GM12864 (cell line): ENCODE measurements around the gene MICB.
A peak's percentile ranks its signal among the peaks of the same experiment; 100 is the strongest.

ENCODE experiments used
- DNase-seq: peaks from one replicate; pipeline ENCODE4 v3.0.0-alpha.2; 2011; ENCODE audit warnings: low read depth
- H3K4me3 ChIP-seq: 2 replicates; pipeline ENCODE4 v1.5.1; 2011; ENCODE audit warnings: mild to moderate bottlenecking, low read depth, low read length, control low read depth
- CTCF ChIP-seq: IDR thresholded peaks from 2 replicates; pipeline ENCODE4 v1.5.1; 2011; ENCODE audit warnings: low read depth, mild to moderate bottlenecking, moderate library complexity, low read length, control low read depth, inconsistent platforms; ENCODE audit errors: missing control alignments

The MICB gene

GRCh38 chr6:31462026-31462963, 35.6 kb upstream of the MICB start:
- peak overlapping the region; percentile 73 for H3K4me3 ChIP-seq
- DNase-seq = no peak
- no peak for TF ChIP-seq CTCF

GRCh38 chr6:31462964-31463870, 34.7 kb upstream of the MICB start:
- peak; percentile 84 for DNase-seq

GRCh38 chr6:31464252-31465184, 33.4 kb upstream of the MICB start:
- no peak for TF ChIP-seq CTCF
- DNase-seq = no peak
- H3K4me3 ChIP-seq = peak overlapping the region; percentile 73

More at GRCh38 chr6:31462964-31463870, 34.7 kb upstream of the MICB start:
- no peak for TF ChIP-seq CTCF
- peak overlapping the region; percentile 73 for H3K4me3 ChIP-seq

- peak overlapping the region; percentile 73 for H3K4me3 ChIP-seq
- no peak for TF ChIP-seq CTCF
Measured at GRCh38 chr6:31465185-31465536, 32.8 kb upstream of the MICB start.

GRCh38 chr6:31465718-31466117, 32.2 kb upstream of the MICB start:
- H3K4me3 ChIP-seq = no peak overlapping the region
- DNase-seq = no peak
- no peak for TF ChIP-seq CTCF

More at GRCh38 chr6:31465185-31465536, 32.8 kb upstream of the MICB start:
- DNase-seq = no peak

- no peak for DNase-seq
- H3K4me3 ChIP-seq = no peak overlapping the region
- TF ChIP-seq CTCF = no peak
Measured at GRCh38 chr6:31466466-31466865, 31.5 kb upstream of the MICB start.
